D721Med (cell line): ENCODE results near the gene AATK.

Experiments used
- DNase-seq: peaks from one replicate; pipeline ENCODE4 v3.0.0; 2011; ENCODE audit warnings: low spot score; ENCODE audit not compliant: insufficient read length
- FAIRE-seq: peaks from 2 replicates; lab custom pipeline; 2011; peaks lifted over from hg19 to GRCh38; lab: Jason Lieb, UNC
- CTCF ChIP-seq: IDR thresholded peaks from 2 replicates; pipeline ENCODE4 v1.5.1; 2012; ENCODE audit warnings: mild to moderate bottlenecking, control low read depth; ENCODE audit not compliant: insufficient read depth; ENCODE audit errors: missing control alignments

AATK gene

GRCh38 chr17:81097943-81098308, 68.1 kb downstream of the AATK start:
- no peak for FAIRE-seq
- TF ChIP-seq CTCF, result no peak
- DNase-seq, result no peak

- DNase-seq (no peak), FAIRE-seq (no peak)
- TF ChIP-seq CTCF, result no peak
Observed at GRCh38 chr17:81097134-81097942, 68.7 kb downstream of the AATK start.

GRCh38 chr17:81096741-81097133, 69.3 kb downstream of the AATK start:
- DNase-seq (no peak), FAIRE-seq (no peak)
- TF ChIP-seq CTCF, result no peak

- DNase-seq, result no peak
- no peak for TF ChIP-seq CTCF
- no peak for FAIRE-seq
Observed at GRCh38 chr17:81095383-81095762, 70.6 kb downstream of the AATK start.

GRCh38 chr17:81094509-81095382, 71.3 kb downstream of the AATK start:
- TF ChIP-seq CTCF, result no peak
- FAIRE-seq (peak; percentile 16), DNase-seq (peak; percentile 96)

GRCh38 chr17:81093619-81094508, 72.2 kb downstream of the AATK start:
- TF ChIP-seq CTCF, result no peak
- DNase-seq, result no peak
- FAIRE-seq, result no peak
